Lower lobe of right lung (tissue), 2 donors: ENCODE measurements around the gene TSEN2. TPM values are rescaled to one million over a fixed set of nuclear protein-coding genes. Genes with fewer than 3 reads are reported as not detected.

Experiments
- ATAC-seq, 2 donors: fragments of 200-7000 bp; cut with Tn5 transposase; one replicate each; pipeline ENCODE4 v1.9.1; 2020 to 2022; ENCODE audit warnings: mild to moderate bottlenecking in 2 of 2, moderate library complexity in 2 of 2
- DNase-seq: peaks from one replicate; pipeline ENCODE4 v3.0.0-alpha.2; 2020
- H3K27ac ChIP-seq: fragments of 200-600 bp; one replicate; pipeline ENCODE4 v1.8.0; 2022
- H3K27me3 ChIP-seq: fragments of 200-600 bp; one replicate; pipeline ENCODE4 v1.8.0; 2022; ENCODE audit warnings: low read depth
- H3K36me3 ChIP-seq: fragments of 200-600 bp; one replicate; pipeline ENCODE4 v1.8.0; 2022; ENCODE audit warnings: mild to moderate bottlenecking
- H3K4me1 ChIP-seq: fragments of 200-600 bp; one replicate; pipeline ENCODE4 v1.8.0; 2022
- H3K4me3 ChIP-seq: fragments of 200-600 bp; one replicate; pipeline ENCODE4 v1.8.0; 2022; ENCODE audit warnings: mild to moderate bottlenecking
- H3K9me3 ChIP-seq: fragments of 200-600 bp; one replicate; pipeline ENCODE4 v1.8.0; 2022
- intact Hi-C: fragments of 100-400 bp; cut with DNase I; formaldehyde crosslinking; loops from one replicate; pipeline ENCODE4 v1.11.0; 2022
- total RNA-seq: library from RNA; stranded (reverse); fragmentation: NEBNext Ultra II Directional; extraction: Animal tissue kit (Norgen Biotek cat#: 25700); gene quantifications from one replicate; pipeline ENCODE4 v1.2.1, GENCODE V29; 2021
- TF ChIP-seq, protein P1 (sequence below): fragments of 200-600 bp; IDR thresholded peaks from one replicate; pipeline ENCODE4 v1.8.0; 2022; ENCODE audit warnings: antibody characterized with exemption, mild to moderate bottlenecking
- donor health status: DM: no; HTN: yes; CAD: no; lungs with severe emphysema.

TSEN2 gene
- total RNA-seq, 1 donor from 2014 or later, result 23.6 TPM

DNA sequence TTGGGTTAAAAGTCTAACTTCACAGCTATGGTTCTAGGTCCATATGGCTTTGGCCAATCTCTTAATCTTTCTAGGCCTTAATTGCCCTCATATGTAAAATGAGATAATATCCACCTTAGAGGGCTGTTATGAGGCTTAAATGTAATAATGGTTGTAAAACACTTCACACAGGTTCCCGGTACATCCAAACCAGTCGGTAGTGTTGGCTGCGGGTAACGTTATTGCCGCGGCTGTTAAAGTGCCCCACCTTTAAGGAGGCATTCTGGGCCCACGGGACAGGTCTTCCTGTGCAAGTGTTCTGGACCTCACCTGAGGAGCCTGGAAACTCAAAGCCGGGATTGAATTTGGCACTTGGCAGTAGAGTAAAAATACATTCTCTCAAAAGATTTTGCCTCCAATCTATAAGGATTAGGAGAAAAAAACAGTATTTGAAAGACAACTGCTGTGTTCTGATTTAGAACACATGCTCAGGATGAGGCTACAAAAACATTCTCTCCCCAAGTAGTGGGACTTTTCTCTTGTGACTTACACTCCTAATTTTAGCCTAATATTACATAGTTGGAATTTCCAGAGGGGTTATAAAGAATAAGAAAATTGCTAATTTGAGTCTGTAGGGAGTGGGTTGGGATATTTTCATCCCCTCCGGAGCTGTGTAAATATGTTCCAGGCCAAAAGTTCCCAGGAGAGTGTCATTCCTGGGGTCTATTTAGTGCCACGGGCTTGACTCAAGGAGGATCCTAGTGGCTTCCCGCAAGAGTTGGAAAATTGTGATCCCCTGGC lies 44.9 kb upstream of the TSEN2 start:
- DNase-seq (no peak), ATAC-seq (no peak)
- intact Hi-C loops, result no loop called here
- Histone ChIP-seq H3K27me3 (peaks cover 11% of the 10 kb centered on the region), H3K4me1 (peaks cover 8% of the 10 kb centered on the region), H3K4me3 (no peak overlapping the region), H3K27ac (no peak overlapping the region), H3K9me3 (no peaks in the 10 kb centered on the region), H3K36me3 (no peaks in the 10 kb centered on the region)
- TF ChIP-seq, protein P1, sequence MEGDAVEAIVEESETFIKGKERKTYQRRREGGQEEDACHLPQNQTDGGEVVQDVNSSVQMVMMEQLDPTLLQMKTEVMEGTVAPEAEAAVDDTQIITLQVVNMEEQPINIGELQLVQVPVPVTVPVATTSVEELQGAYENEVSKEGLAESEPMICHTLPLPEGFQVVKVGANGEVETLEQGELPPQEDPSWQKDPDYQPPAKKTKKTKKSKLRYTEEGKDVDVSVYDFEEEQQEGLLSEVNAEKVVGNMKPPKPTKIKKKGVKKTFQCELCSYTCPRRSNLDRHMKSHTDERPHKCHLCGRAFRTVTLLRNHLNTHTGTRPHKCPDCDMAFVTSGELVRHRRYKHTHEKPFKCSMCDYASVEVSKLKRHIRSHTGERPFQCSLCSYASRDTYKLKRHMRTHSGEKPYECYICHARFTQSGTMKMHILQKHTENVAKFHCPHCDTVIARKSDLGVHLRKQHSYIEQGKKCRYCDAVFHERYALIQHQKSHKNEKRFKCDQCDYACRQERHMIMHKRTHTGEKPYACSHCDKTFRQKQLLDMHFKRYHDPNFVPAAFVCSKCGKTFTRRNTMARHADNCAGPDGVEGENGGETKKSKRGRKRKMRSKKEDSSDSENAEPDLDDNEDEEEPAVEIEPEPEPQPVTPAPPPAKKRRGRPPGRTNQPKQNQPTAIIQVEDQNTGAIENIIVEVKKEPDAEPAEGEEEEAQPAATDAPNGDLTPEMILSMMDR, result no peak

DNA sequence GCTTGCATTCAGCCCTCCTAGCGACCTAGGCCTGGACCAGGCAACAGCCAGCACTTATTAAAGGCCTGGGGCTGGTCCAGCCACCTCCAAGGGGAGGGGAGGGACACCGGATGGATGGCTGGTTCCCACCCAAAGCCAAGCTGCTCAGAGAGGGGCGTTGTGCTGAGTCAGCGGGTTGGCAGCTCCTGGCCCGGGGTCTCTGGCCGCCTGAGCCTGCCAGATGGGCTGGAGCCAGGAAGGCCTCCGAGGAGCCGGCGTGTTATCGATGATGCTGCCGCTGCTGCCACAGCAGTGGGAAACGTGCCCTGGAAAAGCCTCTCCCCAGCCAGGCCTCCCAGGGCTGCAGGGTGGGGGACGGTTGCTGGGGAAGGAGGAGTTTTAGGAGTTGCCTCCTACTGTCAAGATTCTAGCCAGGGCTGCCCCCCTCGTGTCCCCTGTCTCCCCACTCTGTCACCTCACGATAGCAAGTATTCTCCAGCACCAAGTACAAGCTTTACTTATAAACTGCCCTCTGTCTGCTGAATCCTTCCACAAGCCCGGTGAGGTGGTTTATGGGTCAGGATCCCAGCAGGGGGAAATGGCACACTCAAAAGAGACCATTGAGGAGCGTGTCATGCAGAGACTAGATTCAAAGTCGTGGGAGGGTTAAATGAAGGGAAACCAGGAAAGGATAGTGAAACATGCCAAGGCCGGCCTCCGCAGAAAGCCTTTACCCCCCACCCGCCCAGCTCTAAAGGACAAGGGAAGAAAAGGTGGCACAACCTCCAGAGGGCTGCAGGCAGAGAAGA lies 43.2 kb upstream of the TSEN2 start:
- DNase-seq (no peak), ATAC-seq (peak in 1 of 2 donors; percentile 56)
- no peaks in the 10 kb centered on the region for H3K9me3 ChIP-seq
- H3K27me3 ChIP-seq, result peaks cover 11% of the 10 kb centered on the region
- H3K4me3 ChIP-seq, result no peak overlapping the region
- H3K27ac ChIP-seq, result no peak overlapping the region
- intact Hi-C loops, result no loop called here
- H3K4me1 ChIP-seq, result peaks cover 8% of the 10 kb centered on the region
- TF ChIP-seq, protein P1, result no peak
- H3K36me3 ChIP-seq, result no peaks in the 10 kb centered on the region

DNA sequence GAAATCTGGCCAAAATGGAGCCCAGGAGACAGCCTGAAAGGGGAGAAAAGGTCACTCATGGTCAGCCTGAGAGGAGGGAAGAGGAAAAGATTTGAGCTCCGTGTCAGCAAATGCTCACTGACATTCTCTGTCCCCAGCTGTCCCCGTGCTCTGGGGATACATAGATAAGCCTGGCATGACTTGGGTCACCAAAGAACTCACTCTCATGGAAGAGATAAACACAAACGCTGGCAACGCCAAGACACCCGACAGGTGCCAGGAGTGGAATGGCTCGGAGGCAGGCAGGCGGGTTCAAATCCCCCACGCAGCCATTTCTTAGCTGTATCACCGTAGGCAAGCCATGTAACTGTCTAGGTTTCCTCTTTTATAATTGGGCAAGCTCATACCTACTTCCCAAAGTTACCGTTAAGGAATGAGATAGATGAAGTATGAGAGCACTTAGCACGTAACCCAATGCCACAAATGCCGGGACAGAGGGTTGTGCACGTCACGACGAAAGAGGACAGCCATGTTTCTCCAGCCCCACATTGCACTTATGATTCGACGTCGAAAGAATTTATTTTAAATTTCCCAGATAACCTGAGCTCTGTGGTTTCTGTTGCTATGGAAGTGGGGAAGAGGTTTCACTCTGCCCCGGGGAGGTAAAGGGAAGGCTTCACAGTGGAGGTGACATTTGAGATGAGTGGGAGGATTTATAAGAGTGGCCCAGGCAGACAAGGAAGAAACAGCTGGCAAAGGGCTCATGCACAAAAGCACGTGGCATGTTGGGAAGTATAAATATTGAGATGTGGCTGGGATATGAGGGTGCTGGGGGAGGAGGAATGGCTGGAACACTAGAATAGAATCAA lies 41.4 kb upstream of the TSEN2 start:
- ATAC-seq (no peak), DNase-seq (no peak)
- peaks cover 11% of the 10 kb centered on the region for H3K27me3 ChIP-seq
- TF ChIP-seq, protein P1, result no peak
- H3K36me3 ChIP-seq, result no peaks in the 10 kb centered on the region
- no peaks in the 10 kb centered on the region for H3K9me3 ChIP-seq
- intact Hi-C loops, result no loop called here
- peaks cover 8% of the 10 kb centered on the region for H3K4me1 ChIP-seq
- H3K27ac ChIP-seq, result no peak overlapping the region
- no peak overlapping the region for H3K4me3 ChIP-seq

DNA sequence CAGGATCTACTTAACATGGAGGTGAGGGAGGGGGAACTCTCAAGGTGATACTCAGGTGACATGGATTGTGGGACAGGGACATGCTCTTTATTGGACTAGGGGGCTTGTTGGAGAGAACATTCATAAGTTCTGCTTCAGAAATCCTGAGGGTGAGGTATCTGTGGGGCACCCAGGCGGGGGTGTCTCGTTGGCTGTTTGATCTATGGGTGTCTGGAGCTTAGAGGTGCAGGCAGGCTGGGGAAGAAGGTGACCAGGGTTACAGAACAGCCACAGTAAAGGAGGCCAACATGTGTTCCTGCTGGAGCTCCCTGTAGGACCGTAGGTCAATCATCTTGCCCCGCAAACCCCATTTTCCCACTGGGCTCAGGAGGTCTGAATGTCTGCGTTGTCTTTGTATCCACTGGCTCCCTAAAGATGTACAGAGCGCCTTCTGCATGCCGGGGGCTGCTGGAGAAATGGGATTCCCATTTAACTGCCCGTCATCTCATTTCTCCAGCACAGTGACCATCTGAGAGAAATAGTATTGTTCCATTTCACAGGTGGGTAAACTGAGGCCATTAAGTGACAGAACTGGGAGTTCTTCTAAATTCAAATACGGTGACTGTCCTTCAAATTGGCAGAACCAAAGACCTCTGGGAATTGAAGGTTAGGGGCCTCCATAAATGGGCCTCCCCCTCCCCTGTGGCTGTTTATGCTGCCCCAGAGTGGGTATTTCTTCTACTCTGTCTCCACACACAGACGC lies 40.3 kb upstream of the TSEN2 start:
- no peaks in the 10 kb centered on the region for H3K36me3 ChIP-seq
- intact Hi-C loops, result no loop called here
- peaks cover 11% of the 10 kb centered on the region for H3K27me3 ChIP-seq
- DNase-seq (no peak), ATAC-seq (no peak)
- TF ChIP-seq, protein P1, result no peak
- H3K4me1 ChIP-seq, result peaks cover 8% of the 10 kb centered on the region
- H3K4me3 ChIP-seq, result no peak overlapping the region
- no peaks in the 10 kb centered on the region for H3K9me3 ChIP-seq
- no peak overlapping the region for H3K27ac ChIP-seq
